ENCODE results near the gene PLEKHB1.
A peak's percentile ranks its signal among the peaks of the same experiment; 100 is the strongest.

PLEKHB1 gene

DNA sequence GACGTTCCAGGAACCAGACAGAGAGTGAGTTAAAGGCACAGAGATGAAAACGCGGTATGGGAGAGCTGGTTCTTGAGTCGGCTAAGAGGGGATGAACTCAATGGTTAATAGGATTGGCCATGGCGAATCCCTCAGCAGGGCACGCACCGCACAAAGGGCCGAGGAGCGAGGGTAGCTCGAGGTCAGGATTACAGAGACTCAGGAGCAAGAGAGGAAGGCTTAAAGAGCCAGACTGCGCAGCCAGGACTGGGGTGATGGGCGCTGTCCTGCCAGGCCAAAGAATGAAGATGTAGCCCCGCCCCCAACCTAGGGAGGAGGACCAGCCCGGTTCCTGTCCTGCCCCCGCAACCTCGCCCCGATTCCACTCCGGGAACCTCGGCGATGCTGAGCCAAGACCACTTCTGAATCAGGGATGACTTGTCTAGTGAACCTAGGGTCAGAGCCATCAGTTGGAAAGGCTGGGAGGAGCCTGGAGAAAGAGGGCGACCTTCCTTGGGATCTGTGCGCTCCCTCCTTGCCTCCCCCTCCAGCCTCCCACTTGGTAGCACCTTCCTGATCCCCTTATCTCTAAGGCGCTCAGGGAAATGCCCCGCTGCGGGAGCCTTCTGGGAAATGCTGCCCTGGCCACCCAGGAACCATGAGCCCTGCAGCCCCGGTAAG lies at the start of gene PLEKHB1:
PLEKHB1 (plus strand) TSS at position 610 of the 660 bp plus-strand sequence; CDS start at position 638, 28 bp downstream.
- no peak for DNase-seq

DNA sequence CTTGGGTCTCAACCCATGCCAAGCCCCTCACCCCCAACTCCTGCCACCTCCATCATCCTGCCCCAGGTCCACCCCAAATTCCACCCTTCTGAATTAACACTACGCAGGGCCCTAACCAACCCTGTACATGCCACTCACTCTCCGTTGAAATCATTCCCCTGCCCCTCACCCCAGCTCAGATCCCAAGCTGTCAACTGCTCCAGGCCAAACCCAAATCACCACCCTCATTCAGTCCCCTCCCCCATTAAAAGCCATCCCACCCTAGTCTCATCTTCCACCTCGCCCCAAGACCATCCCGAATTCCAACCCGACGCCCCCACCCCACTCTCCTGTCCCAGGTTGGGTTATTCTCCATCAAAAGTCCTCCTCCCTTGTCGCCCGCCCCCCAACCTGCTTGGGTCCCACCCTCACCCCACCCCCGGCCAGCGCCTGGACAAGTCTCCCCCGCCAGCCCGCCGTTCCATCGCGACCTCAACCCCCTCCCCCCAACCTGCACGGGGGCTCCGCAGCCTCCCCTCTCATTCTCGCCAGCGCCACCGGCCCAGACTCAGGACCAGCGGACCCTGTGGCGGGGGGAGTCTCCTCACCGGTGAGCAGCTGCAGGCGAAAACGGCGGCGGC lies 48.9 kb upstream of the PLEKHB1 start:
- peak in 12 of 56 donors; percentile 16 to 73 (median 46) for DNase-seq

DNA sequence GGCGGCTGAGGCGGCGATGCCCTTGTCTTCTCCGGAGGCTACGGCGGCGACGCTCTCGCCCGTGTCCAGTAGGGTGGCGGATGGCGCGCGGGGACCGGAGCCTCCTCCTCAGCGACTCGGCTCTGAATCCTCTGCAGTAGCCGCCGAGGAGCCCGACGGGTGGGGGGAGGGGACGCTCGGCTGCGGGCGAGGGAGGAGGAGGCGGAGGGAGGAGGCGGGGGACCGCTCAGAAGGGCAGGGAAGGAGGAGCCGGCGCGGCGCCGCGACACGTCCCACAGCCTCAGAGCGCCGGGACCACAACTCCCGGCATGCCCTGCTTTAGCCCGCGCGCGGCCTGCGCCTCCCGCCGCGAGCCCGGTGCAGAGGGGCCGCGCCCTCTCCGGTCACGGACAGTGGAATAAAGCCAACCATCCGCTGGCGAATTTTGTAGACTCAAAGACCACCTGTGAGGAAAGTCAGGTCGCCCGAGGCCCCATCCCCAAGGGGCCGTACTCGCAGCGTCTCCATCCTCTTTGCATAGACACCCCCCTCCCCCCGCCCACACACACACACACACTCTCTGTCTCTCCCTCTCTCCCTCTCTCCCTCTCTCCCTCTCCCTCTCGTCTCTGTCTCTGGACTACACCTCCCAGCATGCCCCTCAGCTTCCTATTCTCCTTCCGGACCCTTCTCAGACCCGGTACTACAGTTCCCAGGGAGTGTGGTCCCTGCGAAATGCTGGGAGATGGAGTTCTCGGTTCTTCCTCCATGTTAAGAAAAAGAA lies 48.2 kb upstream of the PLEKHB1 start, which contains the start of gene FAM168A:
FAM168A (minus strand) TSS at position 157 of the 763 bp plus-strand sequence. CDS start 129,638 bp downstream, outside the sequence.
- DNase-seq: peak; percentile 80 to 99 (median 96)

DNA sequence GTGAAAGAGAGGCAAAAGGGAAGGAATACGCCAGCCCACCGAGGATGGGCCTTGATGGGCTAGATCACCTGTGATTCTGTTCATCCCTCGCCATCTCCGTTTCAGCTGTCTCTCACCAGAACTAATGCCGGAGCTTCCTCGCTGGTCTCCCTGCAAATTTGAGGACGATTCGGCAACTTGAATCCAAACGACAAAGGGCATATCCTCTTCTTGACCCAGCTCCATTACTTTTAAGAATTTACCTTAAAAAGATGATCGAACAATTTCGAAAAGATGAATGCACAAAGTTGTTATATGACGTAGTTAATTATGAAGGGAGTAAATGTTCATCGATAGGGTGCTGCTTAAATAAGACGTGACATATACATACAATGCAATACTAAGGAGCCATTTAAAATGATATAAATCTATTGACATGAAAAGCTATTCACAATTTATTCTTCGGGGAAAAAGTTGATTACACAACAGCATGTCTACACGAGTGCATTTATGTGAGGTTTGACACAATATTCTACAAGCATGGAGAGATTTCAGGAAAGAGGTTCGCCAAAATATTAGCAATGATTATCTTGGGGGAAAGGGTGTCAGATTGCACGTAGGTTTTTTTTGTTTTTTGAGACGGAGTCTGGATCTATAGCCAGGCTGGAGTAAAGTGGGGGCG lies 47.5 kb upstream of the PLEKHB1 start:
- DNase-seq: no peak

DNA sequence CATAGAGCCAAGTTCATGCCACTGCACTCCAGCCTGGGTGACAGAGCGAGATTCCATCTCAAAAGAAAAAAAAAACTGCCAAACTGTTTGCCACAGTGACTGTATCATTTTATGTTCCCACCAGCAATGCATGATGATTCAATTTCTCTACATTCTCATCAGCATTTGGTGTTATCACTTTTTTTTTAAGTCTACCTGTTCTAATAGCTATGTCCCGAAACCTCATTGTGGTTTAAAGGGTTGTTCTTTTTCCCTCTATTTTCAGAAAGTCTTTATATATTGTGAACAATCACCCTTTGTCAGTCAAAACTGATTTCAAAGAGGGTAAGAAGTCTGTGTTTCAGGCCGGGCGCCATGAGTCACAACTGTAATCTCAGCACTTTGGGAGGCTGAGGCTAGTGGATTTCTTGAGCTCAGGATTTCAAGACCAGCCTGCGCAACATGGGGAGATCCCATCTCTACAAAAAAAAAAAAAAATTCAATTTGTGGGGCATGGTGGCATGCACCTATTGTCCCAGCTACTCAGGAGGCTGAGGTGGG lies 33.7 kb upstream of the PLEKHB1 start:
- no peak for DNase-seq

- DNase-seq: no peak
Measured at GRCh38 chr11:73614591-73614990, 31.8 kb upstream of the PLEKHB1 start.

DNA sequence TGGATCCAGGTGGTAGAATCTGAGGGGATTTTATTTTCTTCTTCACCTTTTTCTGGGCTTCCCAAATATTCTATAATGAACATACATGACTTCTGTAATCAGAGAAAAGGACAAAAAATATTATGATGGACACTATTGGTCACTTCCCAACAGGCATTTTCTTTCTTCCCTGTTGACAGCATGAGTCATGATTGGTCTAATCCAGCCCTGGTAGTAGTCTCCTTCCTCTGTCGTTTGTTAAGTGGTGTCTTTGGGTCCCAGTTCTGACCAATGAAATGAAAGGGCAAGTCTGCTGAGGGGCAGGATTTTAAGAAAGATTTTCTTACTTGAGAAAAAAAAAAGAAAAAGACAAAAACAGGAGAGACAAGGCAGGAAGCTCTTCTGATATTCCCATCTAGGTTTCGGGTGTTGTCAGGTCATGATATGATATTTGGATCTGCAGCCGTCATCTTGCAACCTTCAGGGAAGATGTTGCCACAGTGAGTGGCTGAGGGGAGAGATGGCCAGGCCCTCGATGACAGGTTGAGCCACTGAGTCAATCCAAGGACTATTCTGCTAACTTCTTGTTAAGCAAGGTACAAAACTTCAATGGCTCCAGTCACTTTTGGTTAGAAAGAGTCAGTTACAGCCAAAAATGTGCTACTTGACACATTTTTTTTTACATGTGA lies 23.3 kb upstream of the PLEKHB1 start:
- no peak for DNase-seq

GRCh38 chr11:73623686-73624085 lies 22.7 kb upstream of the PLEKHB1 start:
- DNase-seq: no peak

DNA sequence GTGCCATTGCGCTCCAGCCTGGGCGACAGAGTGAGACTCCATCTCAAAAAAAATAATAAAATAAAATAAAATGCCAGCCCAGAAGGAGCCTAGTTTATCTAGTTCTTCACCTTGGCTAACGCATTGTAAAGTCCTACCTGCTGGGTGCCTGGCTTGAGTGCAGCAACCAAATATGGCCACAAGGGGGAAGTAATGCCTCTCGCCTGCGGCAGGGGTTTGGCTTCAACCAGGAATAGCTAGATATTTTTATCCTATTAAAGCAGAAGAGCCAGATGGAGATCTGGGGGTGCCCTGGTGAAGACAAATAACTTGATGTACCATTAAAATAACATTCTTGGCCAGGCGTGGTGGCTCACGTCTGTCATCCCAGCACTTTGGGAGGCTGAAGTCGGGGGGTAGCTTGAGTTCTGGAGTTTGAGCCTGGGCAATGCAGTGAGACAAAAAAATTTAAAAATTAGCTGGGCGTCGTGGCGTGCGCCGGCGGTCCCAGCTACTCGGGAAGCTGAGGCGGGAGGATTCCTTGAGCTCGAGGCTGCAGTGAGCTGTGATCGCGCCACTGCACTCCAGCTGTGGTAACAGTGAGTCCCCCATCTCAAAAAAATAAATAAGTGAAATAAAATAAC lies 20.6 kb upstream of the PLEKHB1 start:
- DNase-seq: peak in 52 of 56 donors; percentile 6 to 88 (median 61)

DNA sequence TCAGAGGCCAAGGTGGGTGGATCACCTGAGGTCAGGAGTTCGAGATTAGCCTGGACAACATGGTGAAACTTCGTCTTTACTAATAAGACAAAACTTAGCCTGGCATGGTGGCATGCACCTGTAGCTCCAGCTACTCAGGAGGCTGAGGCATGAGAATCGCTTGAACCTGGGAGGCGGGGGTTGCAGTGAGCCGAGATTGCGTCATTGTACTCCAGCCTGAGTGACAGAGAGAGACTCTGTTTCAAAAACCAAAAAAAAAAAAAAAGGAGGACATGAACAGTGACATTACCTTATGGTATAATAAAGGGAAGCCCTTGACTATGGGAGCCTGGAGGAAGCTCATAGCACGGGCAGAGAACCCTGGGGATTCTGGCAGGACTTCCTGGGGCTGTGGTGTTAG lies 16.5 kb upstream of the PLEKHB1 start:
- no peak for DNase-seq

- DNase-seq: no peak
Measured at GRCh38 chr11:73632996-73633395, 13.4 kb upstream of the PLEKHB1 start.

DNA sequence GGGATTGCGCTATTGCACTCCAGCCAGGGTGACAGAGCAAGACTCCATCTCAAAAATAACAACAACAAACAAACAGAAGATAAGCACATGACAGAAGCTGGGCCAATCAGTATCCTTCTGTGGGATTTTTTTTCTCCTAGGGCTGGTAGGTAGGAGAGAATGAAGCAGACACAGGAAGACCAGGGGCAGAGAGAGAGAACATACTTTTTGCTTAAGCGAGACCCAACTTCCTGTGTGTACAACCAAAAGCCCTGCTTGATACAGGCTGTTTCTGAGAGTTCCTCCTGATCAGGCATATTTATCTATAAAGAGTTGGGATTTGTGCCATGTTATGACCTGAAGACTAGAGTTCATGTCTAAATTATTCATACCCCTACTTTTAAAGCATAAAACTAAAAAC lies 12.4 kb upstream of the PLEKHB1 start:
- DNase-seq: no peak

- no peak for DNase-seq
Measured at GRCh38 chr11:73635721-73636120, 10.7 kb upstream of the PLEKHB1 start.

DNA sequence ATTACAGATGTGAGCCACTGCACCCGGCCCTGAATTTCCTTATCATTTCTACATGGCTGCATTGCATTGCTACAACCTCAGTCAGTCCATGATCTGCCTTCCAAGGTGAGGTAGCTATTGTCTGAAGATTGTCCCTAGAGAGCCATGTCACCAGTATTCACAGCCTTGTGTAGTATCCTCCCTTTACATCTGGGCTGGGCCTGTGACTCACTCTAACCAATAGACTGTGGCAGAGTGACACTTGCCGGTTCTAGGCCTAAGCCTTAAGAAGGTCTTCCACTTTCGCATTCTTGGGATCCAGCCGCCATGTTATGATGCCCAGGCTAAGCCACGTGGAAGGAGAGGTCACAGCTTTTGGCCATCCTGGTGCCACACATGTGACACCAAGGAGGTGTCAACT lies 10.1 kb upstream of the PLEKHB1 start:
- no peak for DNase-seq

GRCh38 chr11:73637012-73637411 lies 9.4 kb upstream of the PLEKHB1 start:
- no peak for DNase-seq

DNA sequence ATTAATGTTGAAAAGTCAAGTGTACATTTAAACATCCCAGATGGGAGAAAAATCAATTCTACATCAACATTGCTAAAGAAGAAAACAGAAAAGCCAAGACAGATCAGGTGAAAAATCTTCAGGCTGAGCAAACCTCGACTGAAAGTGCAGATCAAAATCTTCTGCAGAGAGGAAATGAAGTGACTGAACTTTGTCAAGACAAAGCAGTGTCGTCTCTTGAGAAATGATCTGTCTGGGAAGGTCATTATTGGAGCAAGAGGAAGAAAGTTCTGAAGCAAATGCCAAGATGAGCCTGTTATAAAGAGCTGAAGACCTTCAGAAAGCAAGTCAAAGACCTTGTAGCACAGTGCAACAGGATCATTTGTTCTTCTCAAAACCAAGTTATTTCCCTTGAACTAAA lies 5.8 kb upstream of the PLEKHB1 start:
- no peak for DNase-seq

GRCh38 chr11:73641668-73642067 lies 4.7 kb upstream of the PLEKHB1 start:
- no peak for DNase-seq

GRCh38 chr11:73645121-73645969 lies 1.0 kb upstream of the PLEKHB1 start:
- no peak for DNase-seq

GRCh38 chr11:73647459-73648100 lies 1.2 kb downstream of the PLEKHB1 start:
- peak; percentile 60 to 98 (median 93) for DNase-seq

Data from nucleus accumbens (tissue), 56 donors.